NCI-H2107 (cell line): ENCODE data around the gene PTPN21.
"Not testable (repeated sequence)": the region's sequence is repeated elsewhere in the genome, so short reads cannot be mapped to it uniquely, and the experiment has no call there.

Experiments
- DNase-seq: peaks from one replicate; lab custom pipeline; 2025; lab: John Stamatoyannopoulos, UW

Gene PTPN21

GRCh38 chr14:88551980-88552431 is 2.8 kb downstream of the PTPN21 start:
- no peak for DNase-seq

- DNase-seq = peak; percentile 92
Measured at GRCh38 chr14:88551094-88551870, 3.5 kb downstream of the PTPN21 start.

DNA sequence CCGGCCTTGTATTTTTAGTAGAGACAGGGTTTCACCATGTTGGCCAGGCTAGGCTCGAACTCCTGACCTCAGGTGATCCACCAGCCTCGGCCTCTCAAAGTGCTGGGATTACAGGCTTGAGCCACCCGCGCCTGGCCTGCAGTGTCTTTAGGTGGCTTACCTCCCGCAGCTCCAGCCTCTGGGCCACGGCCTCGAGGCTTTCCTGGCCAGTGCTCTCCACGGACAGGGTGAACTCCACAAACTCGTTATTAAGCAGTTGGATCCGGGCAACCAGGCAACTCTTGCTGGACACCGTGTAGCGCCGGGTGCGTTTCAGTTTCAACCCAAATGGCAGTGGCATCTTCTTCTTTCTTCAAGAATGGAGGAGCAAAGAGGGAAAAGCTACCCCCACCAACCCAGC is 4.7 kb downstream of the PTPN21 start:
- no peak for DNase-seq

- no peak for DNase-seq
Measured at GRCh38 chr14:88547386-88547780, 7.4 kb downstream of the PTPN21 start.

DNA sequence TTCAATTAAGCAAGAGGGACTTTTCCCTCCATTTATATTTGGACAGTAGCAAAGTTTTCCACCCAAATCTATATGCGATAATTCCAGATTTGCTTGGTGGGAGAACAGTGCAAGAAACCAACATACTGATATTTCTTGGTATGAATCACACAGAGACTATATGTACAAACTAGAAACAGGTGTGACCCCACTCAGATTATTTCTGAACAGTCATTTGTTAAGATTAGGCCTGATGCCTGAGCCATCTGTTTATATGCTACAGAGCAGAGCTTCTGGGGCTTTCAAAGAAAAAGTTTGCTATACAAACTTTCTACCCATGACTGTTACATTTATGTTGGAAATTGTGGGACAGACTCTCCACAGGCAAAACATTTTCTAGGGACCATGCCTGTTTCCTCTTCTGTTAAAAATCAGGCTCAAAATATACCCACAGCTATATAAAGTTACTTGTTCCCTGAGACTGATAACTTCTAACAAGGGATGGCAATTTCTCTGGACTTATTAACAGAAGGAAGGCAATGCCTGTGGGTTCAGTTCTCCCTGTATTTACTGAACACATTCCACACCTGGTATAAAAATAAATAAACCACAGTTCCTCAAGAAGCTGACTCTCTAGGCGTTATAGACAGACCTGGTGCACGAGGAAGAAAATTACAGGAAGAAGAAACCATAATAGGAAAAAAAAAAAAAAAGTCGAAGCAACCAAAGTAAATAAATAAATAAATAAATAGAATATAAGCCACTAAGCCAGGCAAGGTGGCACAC is 8.0 kb downstream of the PTPN21 start:
- DNase-seq = no peak

- no peak for DNase-seq
Measured at GRCh38 chr14:88545256-88545655, 9.6 kb downstream of the PTPN21 start.

DNA sequence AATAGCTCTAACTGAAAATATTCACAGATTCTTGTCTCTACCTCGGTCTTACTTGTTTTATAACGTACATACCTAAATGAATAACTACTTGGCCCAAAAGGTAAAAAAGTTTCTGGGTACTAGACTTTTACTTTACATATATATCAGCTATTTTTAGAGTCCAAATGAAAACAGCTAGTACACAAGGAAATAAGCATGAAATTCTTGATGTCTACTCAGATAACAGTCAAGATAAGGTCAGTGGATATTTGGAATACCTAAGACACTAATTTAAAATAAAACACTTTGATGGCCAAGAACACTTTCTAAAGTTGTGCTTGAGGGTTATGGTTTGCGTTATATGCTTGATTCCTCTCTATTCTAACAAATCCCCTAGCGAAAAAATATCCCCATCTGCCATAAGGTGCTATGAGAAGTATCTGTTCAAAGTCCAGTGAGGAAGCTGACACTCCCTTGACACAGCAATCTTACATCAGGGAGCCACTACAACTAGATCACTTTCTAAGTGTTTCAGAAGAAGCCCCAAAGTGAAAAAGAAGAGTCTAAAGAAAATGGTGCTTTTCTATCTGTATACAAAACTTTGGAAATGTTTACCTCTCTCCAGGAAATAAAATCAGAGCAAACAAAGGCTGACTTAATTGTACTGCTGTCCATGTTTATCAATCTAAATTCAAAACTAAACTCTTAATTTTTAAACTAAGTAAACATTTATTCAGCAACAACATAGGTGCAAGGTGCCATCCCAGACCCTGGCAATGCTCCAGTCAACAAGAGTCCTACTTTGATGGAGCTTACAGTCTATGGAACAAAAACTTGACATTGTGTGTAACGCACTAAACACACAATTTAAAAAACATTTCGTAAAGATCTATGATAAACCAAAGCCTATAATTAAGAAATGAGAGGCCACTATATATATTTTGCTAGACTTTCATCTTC is 11.7 kb downstream of the PTPN21 start:
- DNase-seq = no peak

- no peak for DNase-seq
Measured at GRCh38 chr14:88541324-88541723, 13.5 kb downstream of the PTPN21 start.

GRCh38 chr14:88535813-88536212 is 19.0 kb downstream of the PTPN21 start:
- DNase-seq = no peak

DNA sequence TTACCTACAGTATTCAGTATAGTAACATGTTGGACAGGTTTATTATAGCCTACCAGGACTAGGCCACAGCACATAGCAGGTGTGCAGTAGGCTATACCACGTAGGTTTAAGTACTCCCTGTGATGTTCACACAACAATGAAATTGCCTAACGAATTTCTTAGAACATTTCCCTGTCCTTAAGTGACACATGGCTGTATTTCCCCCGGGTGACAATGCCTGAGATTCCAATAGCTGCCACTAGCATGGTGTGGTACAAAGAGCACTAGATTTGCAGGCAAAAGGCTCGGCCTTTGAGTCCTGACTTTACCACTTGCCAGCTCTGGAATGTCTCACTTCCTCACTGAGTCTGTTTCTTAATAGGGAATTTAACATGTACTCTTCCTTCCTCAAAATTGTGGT is 19.7 kb downstream of the PTPN21 start:
- no peak for DNase-seq

GRCh38 chr14:88533064-88533602 is 21.7 kb downstream of the PTPN21 start:
- DNase-seq = no peak

GRCh38 chr14:88529889-88530288 is 24.9 kb downstream of the PTPN21 start:
- not testable (repeated sequence) for DNase-seq

DNA sequence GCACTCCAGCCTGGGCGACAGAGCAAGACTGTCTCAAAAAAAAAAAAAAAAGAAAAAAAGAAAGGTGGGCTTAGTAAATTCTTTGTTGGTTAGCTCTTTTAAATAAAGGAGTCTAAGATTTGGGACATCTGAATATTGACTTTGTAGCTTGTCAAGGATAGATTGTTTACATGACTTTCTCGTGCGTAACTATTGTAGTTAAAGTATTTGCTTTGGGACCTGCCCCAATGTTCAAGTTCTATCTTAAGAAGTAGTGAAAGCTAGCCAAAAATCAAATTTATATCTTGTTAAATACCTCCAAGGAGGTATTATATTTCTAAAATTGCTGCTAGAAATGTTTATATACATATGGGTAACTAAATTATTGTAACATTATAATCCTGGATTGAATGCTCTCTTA is 32.4 kb downstream of the PTPN21 start:
- DNase-seq = no peak

DNA sequence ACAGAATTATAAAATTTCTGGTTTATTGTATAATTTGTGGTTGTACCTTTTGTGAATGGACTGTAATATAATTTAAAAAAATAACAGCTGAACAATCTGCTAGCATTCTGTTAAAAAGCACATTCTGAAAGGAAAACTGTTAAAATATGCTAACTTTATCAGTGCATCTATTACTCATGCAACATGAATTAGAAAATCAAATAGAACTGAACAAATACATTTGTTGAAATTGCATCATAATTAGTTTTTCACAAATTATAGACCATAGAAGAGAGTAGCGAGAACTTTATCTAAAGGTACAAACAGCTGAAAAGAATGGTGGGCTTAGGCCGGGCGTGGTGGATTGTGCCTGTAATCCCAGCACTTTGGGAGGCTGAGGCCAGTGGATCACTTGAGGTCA is 33.0 kb downstream of the PTPN21 start:
- DNase-seq = no peak

DNA sequence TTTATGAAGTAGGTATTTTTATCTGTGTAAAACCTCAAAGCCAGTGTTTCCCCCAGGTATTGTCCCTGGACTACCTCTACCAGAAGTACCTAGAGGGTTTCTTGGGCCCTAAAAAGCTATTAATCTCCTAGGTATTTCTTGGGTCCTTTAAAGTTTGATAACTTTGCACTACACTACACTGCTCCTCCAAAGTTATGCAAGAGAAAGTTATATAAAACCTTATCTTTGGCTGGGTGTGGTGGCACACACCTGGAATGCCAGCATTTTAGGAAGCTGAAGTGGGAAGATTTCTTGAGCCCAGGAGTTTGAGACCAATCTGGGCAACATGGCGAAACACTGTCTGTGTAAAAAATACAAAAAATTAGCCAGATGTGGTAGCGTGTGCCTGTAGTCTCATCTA is 34.9 kb downstream of the PTPN21 start:
- no peak for DNase-seq

DNA sequence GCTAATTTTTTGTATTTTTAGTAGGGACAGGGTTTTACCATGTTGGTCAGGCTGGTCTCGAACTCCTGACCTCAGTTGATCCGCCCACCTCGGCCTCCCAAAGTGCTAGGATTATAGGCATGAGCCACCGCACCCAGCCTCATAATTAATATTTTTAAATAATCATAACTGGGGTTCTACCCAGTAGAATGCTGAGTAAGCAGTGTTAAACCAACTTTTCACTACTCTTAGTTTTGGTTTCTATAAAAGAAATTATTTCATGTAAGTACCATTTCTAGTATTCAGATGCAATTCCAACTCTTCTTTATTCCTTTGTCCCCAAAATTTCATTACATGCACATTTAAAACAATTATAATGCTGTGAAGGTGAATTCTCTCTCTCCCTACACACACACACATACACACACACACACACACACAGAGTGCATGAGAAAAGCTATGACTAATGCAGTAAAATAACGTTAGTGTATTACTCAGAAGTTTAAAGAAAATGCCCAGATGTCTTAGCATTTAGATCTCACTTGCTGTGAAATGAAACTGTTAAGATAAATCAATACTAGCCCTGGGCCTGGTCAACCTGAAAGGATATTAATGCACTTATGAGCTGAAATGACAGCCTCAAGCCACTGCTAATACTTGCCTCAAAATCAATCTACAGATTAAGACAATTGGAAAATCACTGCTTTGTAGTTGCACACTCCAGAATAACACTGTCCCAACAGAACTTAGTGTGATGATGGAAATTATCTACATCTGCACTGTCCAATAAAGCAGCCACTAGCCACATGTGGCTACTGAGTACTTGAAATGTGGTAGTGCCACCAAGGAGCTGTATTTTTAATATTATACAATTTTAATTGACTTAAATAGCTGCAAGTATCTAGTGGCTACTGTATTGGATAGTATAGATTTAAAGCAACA is 36.0 kb downstream of the PTPN21 start:
- no peak for DNase-seq

DNA sequence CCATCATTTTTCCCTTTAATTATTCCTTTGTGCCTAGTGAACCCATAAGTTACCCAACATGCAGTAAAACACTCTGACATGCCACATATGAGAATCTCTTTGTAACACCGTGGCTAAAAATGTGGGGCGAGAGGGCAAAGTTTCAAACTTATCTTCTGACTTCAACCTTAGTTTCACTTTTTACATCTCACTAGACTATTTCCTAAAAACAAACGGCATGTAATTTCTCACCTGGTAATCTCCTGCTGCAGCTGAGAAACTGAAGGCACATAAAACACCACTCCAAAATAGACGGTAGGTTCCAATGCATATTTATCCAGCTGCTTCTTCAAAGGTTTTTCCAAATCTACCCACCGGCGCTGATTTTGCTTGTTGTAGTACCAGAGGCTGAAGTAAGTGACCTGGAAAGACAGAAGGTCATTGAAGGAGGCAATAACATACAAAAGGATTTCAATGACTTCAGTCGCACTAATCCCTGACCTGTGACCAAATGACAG is 37.9 kb downstream of the PTPN21 start:
- DNase-seq = no peak

DNA sequence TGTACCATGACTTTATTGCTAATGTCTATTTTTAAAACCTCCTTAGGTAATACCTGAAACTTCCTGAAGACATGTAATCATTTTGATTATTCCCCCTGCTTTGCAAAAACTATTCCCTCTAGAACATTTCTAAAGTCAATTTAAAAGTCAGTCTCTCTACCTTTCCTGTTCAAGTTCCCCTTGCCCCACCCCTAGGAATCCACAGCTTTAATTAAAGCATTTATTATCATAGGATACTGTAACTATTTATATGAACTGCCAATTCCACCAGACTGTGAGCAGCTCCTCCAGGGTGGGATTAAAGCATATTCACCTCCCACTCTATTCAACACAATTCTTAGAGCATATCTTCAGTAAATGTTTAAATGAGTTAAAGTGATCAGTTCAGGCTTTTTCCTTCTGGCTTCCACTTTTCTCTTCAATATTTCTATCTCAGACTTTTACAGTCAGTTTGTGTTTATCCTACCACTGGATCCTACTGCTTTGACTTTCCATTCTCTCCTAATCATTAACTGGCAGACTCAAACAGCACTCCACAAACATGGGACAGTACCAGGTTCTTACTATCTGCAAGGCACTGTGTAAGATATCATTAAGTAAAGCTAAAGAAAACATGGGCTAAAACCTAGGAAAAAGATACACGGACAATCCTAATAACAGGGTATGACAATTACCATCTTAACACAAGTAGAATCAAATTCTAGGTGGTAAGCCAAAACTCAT is 39.1 kb downstream of the PTPN21 start:
- no peak for DNase-seq

- no peak for DNase-seq
Measured at GRCh38 chr14:88507208-88507607, 47.6 kb downstream of the PTPN21 start.

- no peak for DNase-seq
Measured at GRCh38 chr14:88505621-88506020, 49.2 kb downstream of the PTPN21 start.
